ENCODE data around the gene VSIR. TPM values are rescaled to one million over a fixed set of nuclear protein-coding genes. Genes with fewer than 3 reads are reported as not detected.

The VSIR gene
- total and polyA plus RNA-seq, 2 donors from 2014 or later, result 32.1 to 66.6 TPM

GRCh38 chr10:71718165-71718698 is 55.1 kb downstream of the VSIR start:
- Histone ChIP-seq H3K9ac (ENCODE audit: low read length in 3 of 3) (no peak overlapping the region), H3K4me1 (ENCODE audit: control insufficient read depth in 2 of 3, insufficient read depth in 2 of 3, low read depth in 1 of 3, low read length in 3 of 3) (peaks cover 0 to 13% (median 6%) of the 10 kb centered on the region in 3 donors), H3K9me3 (ENCODE audit: control insufficient read depth in 2 of 3, insufficient read depth in 1 of 3, low read length in 3 of 3) (no peaks in the 10 kb centered on the region), H3K27ac (ENCODE audit: low read depth in 2 of 2, low read length in 2 of 2) (no peak overlapping the region), H3K36me3 (ENCODE audit: control insufficient read depth in 2 of 3, insufficient read depth in 3 of 3, low read length in 3 of 3) (no peaks in the 10 kb centered on the region), H3K4me3 (ENCODE audit: low read length in 3 of 3) (no peak overlapping the region), H3K27me3 (ENCODE audit: control insufficient read depth, insufficient read depth, low read length) (no peaks in the 10 kb centered on the region)
- DNase-seq (no peak), FAIRE-seq (no peak)
- TF ChIP-seq CTCF (IDR thresholded peaks at IDR 0.05; ENCODE audit: borderline replicate concordance, extremely low read depth, insufficient read depth), result no peak
- intact Hi-C loops (cut with DNase I), result no loop called here

GRCh38 chr10:71717551-71717951 is 55.8 kb downstream of the VSIR start:
- peak in 2 of 5 donors; percentile 33 to 81 for DNase-seq
- intact Hi-C loops (cut with DNase I), result no loop called here
- no peaks in the 10 kb centered on the region for H3K36me3 ChIP-seq (ENCODE audit: control insufficient read depth in 2 of 3, insufficient read depth in 3 of 3, low read length in 3 of 3)
- H3K27ac ChIP-seq (ENCODE audit: low read depth in 2 of 2, low read length in 2 of 2), result no peak overlapping the region
- H3K4me3 ChIP-seq (ENCODE audit: low read length in 3 of 3), result no peak overlapping the region
- TF ChIP-seq CTCF (IDR thresholded peaks at IDR 0.05; ENCODE audit: borderline replicate concordance, extremely low read depth, insufficient read depth), result no peak
- no peak overlapping the region for H3K9ac ChIP-seq (ENCODE audit: low read length in 3 of 3)
- H3K27me3 ChIP-seq (ENCODE audit: control insufficient read depth, insufficient read depth, low read length), result no peaks in the 10 kb centered on the region
- H3K9me3 ChIP-seq (ENCODE audit: control insufficient read depth in 2 of 3, insufficient read depth in 1 of 3, low read length in 3 of 3), result no peaks in the 10 kb centered on the region
- peaks cover 0 to 15% (median 6%) of the 10 kb centered on the region in 3 donors for H3K4me1 ChIP-seq (ENCODE audit: control insufficient read depth in 2 of 3, insufficient read depth in 2 of 3, low read depth in 1 of 3, low read length in 3 of 3)
- no peak for FAIRE-seq

- peaks cover 0 to 17% (median 6%) of the 10 kb centered on the region in 3 donors for H3K4me1 ChIP-seq (ENCODE audit: control insufficient read depth in 2 of 3, insufficient read depth in 2 of 3, low read depth in 1 of 3, low read length in 3 of 3)
- DNase-seq (no peak), FAIRE-seq (no peak)
- no peak overlapping the region for H3K4me3 ChIP-seq (ENCODE audit: low read length in 3 of 3)
- no peaks in the 10 kb centered on the region for H3K27me3 ChIP-seq (ENCODE audit: control insufficient read depth, insufficient read depth, low read length)
- H3K9ac ChIP-seq (ENCODE audit: low read length in 3 of 3), result no peak overlapping the region
- H3K27ac ChIP-seq (ENCODE audit: low read depth in 2 of 2, low read length in 2 of 2), result no peak overlapping the region
- TF ChIP-seq CTCF (IDR thresholded peaks at IDR 0.05; ENCODE audit: borderline replicate concordance, extremely low read depth, insufficient read depth), result no peak
- H3K36me3 ChIP-seq (ENCODE audit: control insufficient read depth in 2 of 3, insufficient read depth in 3 of 3, low read length in 3 of 3), result no peaks in the 10 kb centered on the region
- intact Hi-C loops (cut with DNase I), result no loop called here
- no peaks in the 10 kb centered on the region for H3K9me3 ChIP-seq (ENCODE audit: control insufficient read depth in 2 of 3, insufficient read depth in 1 of 3, low read length in 3 of 3)
Observed at GRCh38 chr10:71717056-71717455, 56.3 kb downstream of the VSIR start.

GRCh38 chr10:71716426-71716825 is 56.9 kb downstream of the VSIR start:
- no peaks in the 10 kb centered on the region for H3K9me3 ChIP-seq (ENCODE audit: control insufficient read depth in 2 of 3, insufficient read depth in 1 of 3, low read length in 3 of 3)
- H3K27me3 ChIP-seq (ENCODE audit: control insufficient read depth, insufficient read depth, low read length), result no peaks in the 10 kb centered on the region
- FAIRE-seq (no peak), DNase-seq (no peak)
- H3K9ac ChIP-seq (ENCODE audit: low read length in 3 of 3), result no peak overlapping the region
- H3K4me3 ChIP-seq (ENCODE audit: low read length in 3 of 3), result no peak overlapping the region
- no peaks in the 10 kb centered on the region for H3K36me3 ChIP-seq (ENCODE audit: control insufficient read depth in 2 of 3, insufficient read depth in 3 of 3, low read length in 3 of 3)
- H3K4me1 ChIP-seq (ENCODE audit: control insufficient read depth in 2 of 3, insufficient read depth in 2 of 3, low read depth in 1 of 3, low read length in 3 of 3), result peaks cover 0 to 17% (median 6%) of the 10 kb centered on the region in 3 donors
- intact Hi-C loops (cut with DNase I), result no loop called here
- H3K27ac ChIP-seq (ENCODE audit: low read depth in 2 of 2, low read length in 2 of 2), result no peak overlapping the region
- TF ChIP-seq CTCF (IDR thresholded peaks at IDR 0.05; ENCODE audit: borderline replicate concordance, extremely low read depth, insufficient read depth), result no peak

All from kidney (tissue), 14 donors.